Neural progenitor cell (in vitro differentiated cells): Measurements from ENCODE around the gene STRADB. TPM values are rescaled to one million over a fixed set of nuclear protein-coding genes. Genes with fewer than 3 reads are reported as not detected.

Experiments
- DNase-seq: peaks from one replicate; pipeline ENCODE4 v3.0.0-alpha.2; 2016; ENCODE audit warnings: low spot score
- H2AFZ ChIP-seq: fragments of 200-600 bp; sonication (generic); replicated peaks from 2 replicates; pipeline ENCODE4 v1.6.1; 2016; ENCODE audit warnings: antibody characterized with exemption
- H3F3A ChIP-seq: fragments of 200-600 bp; sonication (generic); 2 replicates; pipeline ENCODE4 v1.6.1; 2016; ENCODE audit warnings: antibody characterized with exemption, low read depth
- H3K27ac ChIP-seq: fragments of 200-600 bp; sonication (generic); 2 replicates; pipeline ENCODE4 v1.5.1; 2016; ENCODE audit warnings: mild to moderate bottlenecking
- H3K27me3 ChIP-seq: fragments of 200-600 bp; sonication (generic); 2 replicates; pipeline ENCODE4 v1.6.1; 2016; ENCODE audit warnings: mild to moderate bottlenecking, moderate library complexity
- H3K36me3 ChIP-seq: fragments of 200-600 bp; sonication (generic); 2 replicates; pipeline ENCODE4 v1.5.1; 2016
- H3K4me1 ChIP-seq: fragments of 200-600 bp; sonication (generic); 2 replicates; pipeline ENCODE4 v1.6.1; 2016; ENCODE audit warnings: mixed run types
- H3K4me2 ChIP-seq: fragments of 200-600 bp; sonication (generic); 2 replicates; pipeline ENCODE4 v1.6.1; 2016
- H3K4me3 ChIP-seq: fragments of 200-600 bp; sonication (generic); 2 replicates; pipeline ENCODE4 v1.5.1; 2016
- H3K79me2 ChIP-seq: fragments of 200-600 bp; sonication (generic); 2 replicates; pipeline ENCODE4 v1.6.1; 2016; ENCODE audit warnings: low read depth
- H3K9ac ChIP-seq: fragments of 200-600 bp; sonication (generic); 2 replicates; pipeline ENCODE4 v1.6.1; 2016
- H3K9me3 ChIP-seq: fragments of 200-600 bp; sonication (generic); 2 replicates; pipeline ENCODE4 v1.5.1; 2016; ENCODE audit warnings: low read depth
- H4K20me1 ChIP-seq: fragments of 200-600 bp; sonication (generic); 2 replicates; pipeline ENCODE4 v1.6.1; 2016; ENCODE audit warnings: low read depth
- H3K27ac Mint-ChIP-seq: 3 replicates; pipeline ENCODE4 v1.8.0; 2021; ENCODE audit warnings: mixed read lengths
- H3K27me3 Mint-ChIP-seq: 2 replicates; pipeline ENCODE4 v1.8.0; 2022; ENCODE audit warnings: low read depth, mild to moderate bottlenecking, inconsistent platforms, moderate library complexity, mixed read lengths; ENCODE audit not compliant: insufficient read depth
- H3K36me3 Mint-ChIP-seq: 3 replicates; pipeline ENCODE4 v1.8.0; 2021; ENCODE audit warnings: mixed read lengths
- H3K4me1 Mint-ChIP-seq: 3 replicates; pipeline ENCODE4 v1.8.0; 2021; ENCODE audit warnings: mixed read lengths
- H3K4me3 Mint-ChIP-seq: 3 replicates; pipeline ENCODE4 v1.8.0; 2021; ENCODE audit warnings: mild to moderate bottlenecking, moderate library complexity, mixed read lengths
- H3K9me3 Mint-ChIP-seq: 3 replicates; pipeline ENCODE4 v1.8.0; 2020; ENCODE audit warnings: mixed read lengths
- CTCF ChIP-seq: fragments of 200-600 bp; sonication (generic); IDR thresholded peaks from 2 replicates; pipeline ENCODE4 v1.5.1; 2017; ENCODE audit warnings: antibody characterized with exemption, mild to moderate bottlenecking
- EZH2 ChIP-seq: fragments of 200-600 bp; sonication (generic); IDR thresholded peaks from 2 replicates; pipeline ENCODE4 v1.6.1; 2017; ENCODE audit warnings: antibody characterized with exemption, mild to moderate bottlenecking, moderate library complexity
- EZH2phosphoT487 ChIP-seq: fragments of 200-600 bp; sonication (generic); IDR thresholded peaks from 2 replicates; pipeline ENCODE4 v1.6.1; 2017; ENCODE audit warnings: antibody characterized with exemption
- small RNA-seq: library from RNA; depleted of rRNA; stranded (forward); fragments of <200 nt; gene quantifications from one replicate; pipeline ENCODE3, GENCODE V24; 2015
- total RNA-seq: library from RNA; depleted of rRNA; stranded (reverse); fragments of >200 nt; gene quantifications from 2 replicates; pipeline ENCODE4 v1.2.3, GENCODE V29; 2015; ENCODE audit warnings: low replicate concordance

STRADB gene
- total RNA-seq, 1 donor from 2014 or later: 79.4 TPM

DNA sequence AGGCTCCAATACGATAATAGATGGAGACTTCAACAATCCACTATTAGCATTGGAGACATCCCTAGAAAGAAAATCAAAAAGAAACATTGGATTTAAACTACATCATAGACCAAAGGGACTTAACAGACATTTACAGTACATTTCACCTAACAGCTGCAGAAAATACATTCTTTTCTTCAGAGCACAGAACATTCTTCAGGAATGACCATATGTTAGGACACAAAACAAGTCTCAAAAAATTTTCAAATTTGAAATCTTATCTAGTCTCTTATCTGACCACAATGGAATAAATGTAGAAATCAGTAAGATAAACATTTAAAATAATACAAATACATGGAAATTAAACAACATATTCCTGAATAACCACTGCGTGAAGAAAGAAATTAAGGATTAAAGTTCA lies 68.7 kb downstream of the STRADB start:
- TF ChIP-seq CTCF (no peak), EZH2phosphoT487 (no peak), EZH2 (no peak)
- no peak overlapping the region for H3K4me3 Mint-ChIP-seq
- no peaks in the 10 kb centered on the region for H3K36me3 Mint-ChIP-seq
- Histone ChIP-seq H3K4me3 (no peak overlapping the region), H3K27ac (no peak overlapping the region), H3K9me3 (no peaks in the 10 kb centered on the region), H4K20me1 (no peaks in the 10 kb centered on the region), H3K9ac (no peak overlapping the region), H3F3A (no peaks in the 10 kb centered on the region), H3K4me1 (no peaks in the 10 kb centered on the region), H2AFZ (no peak overlapping the region), H3K36me3 (no peaks in the 10 kb centered on the region), H3K4me2 (no peak overlapping the region), H3K79me2 (no peaks in the 10 kb centered on the region), H3K27me3 (no peaks in the 10 kb centered on the region)
- H3K9me3 Mint-ChIP-seq: peaks cover 8% of the 10 kb centered on the region
- DNase-seq: no peak
- H3K4me1 Mint-ChIP-seq: no peaks in the 10 kb centered on the region
- H3K27ac Mint-ChIP-seq: no peak overlapping the region
- H3K27me3 Mint-ChIP-seq: peaks cover 2% of the 10 kb centered on the region

GRCh38 chr2:201522965-201523364 lies 71.4 kb downstream of the STRADB start:
- H3K4me2 ChIP-seq: no peak overlapping the region
- no peak overlapping the region for H3K4me3 Mint-ChIP-seq
- H3K27ac Mint-ChIP-seq: no peak overlapping the region
- no peak overlapping the region for H3K27ac ChIP-seq
- no peak for DNase-seq
- H3K36me3 ChIP-seq: no peaks in the 10 kb centered on the region
- H3K27me3 Mint-ChIP-seq: peaks cover 2% of the 10 kb centered on the region
- no peaks in the 10 kb centered on the region for H3K4me1 Mint-ChIP-seq
- H3K9ac ChIP-seq: no peak overlapping the region
- no peaks in the 10 kb centered on the region for H3F3A ChIP-seq
- H3K4me3 ChIP-seq: no peak overlapping the region
- H3K79me2 ChIP-seq: no peaks in the 10 kb centered on the region
- no peaks in the 10 kb centered on the region for H3K36me3 Mint-ChIP-seq
- peaks cover 8% of the 10 kb centered on the region for H3K9me3 Mint-ChIP-seq
- no peaks in the 10 kb centered on the region for H3K27me3 ChIP-seq
- no peaks in the 10 kb centered on the region for H3K4me1 ChIP-seq
- no peaks in the 10 kb centered on the region for H3K9me3 ChIP-seq
- TF ChIP-seq CTCF: no peak
- no peak for TF ChIP-seq EZH2
- TF ChIP-seq EZH2phosphoT487: no peak
- H2AFZ ChIP-seq: no peak overlapping the region
- no peaks in the 10 kb centered on the region for H4K20me1 ChIP-seq

- H3K4me1 Mint-ChIP-seq: no peaks in the 10 kb centered on the region
- Histone ChIP-seq H4K20me1 (no peaks in the 10 kb centered on the region), H3K79me2 (no peaks in the 10 kb centered on the region), H2AFZ (no peak overlapping the region), H3K36me3 (no peaks in the 10 kb centered on the region), H3K4me2 (no peak overlapping the region), H3K9me3 (no peaks in the 10 kb centered on the region), H3F3A (no peaks in the 10 kb centered on the region), H3K27ac (no peak overlapping the region), H3K27me3 (no peaks in the 10 kb centered on the region), H3K4me3 (no peak overlapping the region), H3K9ac (no peak overlapping the region), H3K4me1 (no peaks in the 10 kb centered on the region)
- H3K9me3 Mint-ChIP-seq: peaks cover 10% of the 10 kb centered on the region
- TF ChIP-seq EZH2phosphoT487: no peak
- TF ChIP-seq CTCF: no peak
- H3K36me3 Mint-ChIP-seq: no peaks in the 10 kb centered on the region
- H3K27me3 Mint-ChIP-seq: peaks cover 2% of the 10 kb centered on the region
- no peak for DNase-seq
- no peak overlapping the region for H3K4me3 Mint-ChIP-seq
- H3K27ac Mint-ChIP-seq: no peak overlapping the region
Measured at GRCh38 chr2:201523506-201523905, 72.0 kb downstream of the STRADB start.

Small RNA genes lying within 50 kb of the gene (small RNA-seq; reads per million reads assigned to genes)
- gene RF00019: not detected

Other genes with a start within 250 kb of the STRADB start
- gene CASP8, start 191.2 kb upstream of the STRADB start, total RNA-seq: 2.1 and 3.1 TPM in 2 replicates
- not detected in 2 replicates for gene FLACC1, start 94.4 kb upstream of the STRADB start, total RNA-seq
- gene TRAK2, start 282 bp upstream of the STRADB start, total RNA-seq: 7.0 and 7.1 TPM in 2 replicates
- gene TMEM237, start 191.8 kb downstream of the STRADB start, total RNA-seq: 58.0 and 82.9 TPM in 2 replicates
- not detected in 2 replicates for gene MPP4, start 246.9 kb downstream of the STRADB start, total RNA-seq